ENCODE measurements around the gene MECR.
A peak's percentile ranks its signal among the peaks of the same experiment; 100 is the strongest.
"Not testable (repeated sequence)": the region's sequence is repeated elsewhere in the genome, so short reads cannot be mapped to it uniquely, and the experiment has no call there.

MECR gene

GRCh38 chr1:29227511-29227910 is 3.2 kb downstream of the MECR start:
- POLR2A ChIA-PET, result no interaction called here
- no peak overlapping the region for H3K4me3 ChIP-seq (ENCODE audit: control insufficient read depth in 1 of 7, extremely low read depth in 1 of 7, insufficient read depth in 4 of 7, low read depth in 2 of 7, low read length in 6 of 7)
- DNase-seq, result no peak
- peaks cover 0 to 25% (median 10%) of the 10 kb centered on the region in 4 experiments for H3K36me3 ChIP-seq (ENCODE audit: control insufficient read depth in 4 of 4, insufficient read depth in 4 of 4, low read length in 3 of 4)
- CTCF ChIA-PET, result no interaction called here
- peaks cover 5 to 16% (median 11%) of the 10 kb centered on the region in 4 experiments for H3K4me1 ChIP-seq (ENCODE audit: control extremely low read depth in 1 of 4, control insufficient read depth in 4 of 4, insufficient read depth in 4 of 4, low read length in 3 of 4)
- H3K27ac ChIP-seq (ENCODE audit: insufficient read depth in 1 of 2, low read depth in 1 of 2, low read length in 2 of 2, poor library complexity in 1 of 2, severe bottlenecking in 2 of 2), result no peak overlapping the region
- peaks cover 0 to 4% (median 0%) of the 10 kb centered on the region in 5 experiments for H3K27me3 ChIP-seq (replicated peaks in 2 of 5; ENCODE audit: control insufficient read depth in 4 of 5, insufficient read depth in 5 of 5, low read length in 4 of 5)
- WGBS (ENCODE audit: insufficient coverage), result 92% methylated on average over 5 of the region's 5 CpGs
- H3K9me3 ChIP-seq (ENCODE audit: control extremely low read depth in 1 of 5, control insufficient read depth in 4 of 5, insufficient read depth in 2 of 5, low read depth in 1 of 5, low read length in 4 of 5), result no peaks in the 10 kb centered on the region

- peaks cover 0 to 25% (median 12%) of the 10 kb centered on the region in 4 experiments for H3K36me3 ChIP-seq (ENCODE audit: control insufficient read depth in 4 of 4, insufficient read depth in 4 of 4, low read length in 3 of 4)
Observed at GRCh38 chr1:29225361-29225760, 5.4 kb downstream of the MECR start.

GRCh38 chr1:29224356-29224837 is 6.3 kb downstream of the MECR start:
- no peak overlapping the region for H3K4me3 ChIP-seq (ENCODE audit: control insufficient read depth in 1 of 7, extremely low read depth in 1 of 7, insufficient read depth in 4 of 7, low read depth in 2 of 7, low read length in 6 of 7)
- H3K4me1 ChIP-seq (ENCODE audit: control extremely low read depth in 1 of 4, control insufficient read depth in 4 of 4, insufficient read depth in 4 of 4, low read length in 3 of 4), result no peaks in the 10 kb centered on the region
- DNase-seq, result peak in 2 of 3 donors; percentile 23 to 55
- no peaks in the 10 kb centered on the region for H3K27me3 ChIP-seq (replicated peaks in 2 of 5; ENCODE audit: control insufficient read depth in 4 of 5, insufficient read depth in 5 of 5, low read length in 4 of 5)
- WGBS (ENCODE audit: insufficient coverage), result 100% methylated on average over 1 of the region's 5 CpGs
- CTCF ChIA-PET, result no interaction called here
- H3K36me3 ChIP-seq (ENCODE audit: control insufficient read depth in 4 of 4, insufficient read depth in 4 of 4, low read length in 3 of 4), result peaks cover 0 to 25% (median 13%) of the 10 kb centered on the region in 4 experiments
- POLR2A ChIA-PET, result no interaction called here
- no peak overlapping the region for H3K27ac ChIP-seq (ENCODE audit: insufficient read depth in 1 of 2, low read depth in 1 of 2, low read length in 2 of 2, poor library complexity in 1 of 2, severe bottlenecking in 2 of 2)
- H3K9me3 ChIP-seq (ENCODE audit: control extremely low read depth in 1 of 5, control insufficient read depth in 4 of 5, insufficient read depth in 2 of 5, low read depth in 1 of 5, low read length in 4 of 5), result no peaks in the 10 kb centered on the region

More at GRCh38 chr1:29225361-29225760, 5.4 kb downstream of the MECR start:
- no peak for DNase-seq
- ChIA-PET POLR2A (no interaction called here), CTCF (no interaction called here)
- 100% methylated on average over 3 of the region's 4 CpGs for WGBS (ENCODE audit: insufficient coverage)
- H3K4me3 ChIP-seq (ENCODE audit: control insufficient read depth in 1 of 7, extremely low read depth in 1 of 7, insufficient read depth in 4 of 7, low read depth in 2 of 7, low read length in 6 of 7), result no peak overlapping the region
- H3K27ac ChIP-seq (ENCODE audit: insufficient read depth in 1 of 2, low read depth in 1 of 2, low read length in 2 of 2, poor library complexity in 1 of 2, severe bottlenecking in 2 of 2), result no peak overlapping the region
- peaks cover 3 to 8% (median 6%) of the 10 kb centered on the region in 4 experiments for H3K4me1 ChIP-seq (ENCODE audit: control extremely low read depth in 1 of 4, control insufficient read depth in 4 of 4, insufficient read depth in 4 of 4, low read length in 3 of 4)
- H3K27me3 ChIP-seq (replicated peaks in 2 of 5; ENCODE audit: control insufficient read depth in 4 of 5, insufficient read depth in 5 of 5, low read length in 4 of 5), result no peaks in the 10 kb centered on the region
- no peaks in the 10 kb centered on the region for H3K9me3 ChIP-seq (ENCODE audit: control extremely low read depth in 1 of 5, control insufficient read depth in 4 of 5, insufficient read depth in 2 of 5, low read depth in 1 of 5, low read length in 4 of 5)

- DNase-seq, result no peak
- Histone ChIP-seq H3K4me3 (ENCODE audit: control insufficient read depth in 1 of 7, extremely low read depth in 1 of 7, insufficient read depth in 4 of 7, low read depth in 2 of 7, low read length in 6 of 7) (no peak overlapping the region), H3K27ac (ENCODE audit: insufficient read depth in 1 of 2, low read depth in 1 of 2, low read length in 2 of 2, poor library complexity in 1 of 2, severe bottlenecking in 2 of 2) (no peak overlapping the region), H3K9me3 (ENCODE audit: control extremely low read depth in 1 of 5, control insufficient read depth in 4 of 5, insufficient read depth in 2 of 5, low read depth in 1 of 5, low read length in 4 of 5) (no peaks in the 10 kb centered on the region), H3K4me1 (ENCODE audit: control extremely low read depth in 1 of 4, control insufficient read depth in 4 of 4, insufficient read depth in 4 of 4, low read length in 3 of 4) (no peaks in the 10 kb centered on the region), H3K36me3 (ENCODE audit: control insufficient read depth in 4 of 4, insufficient read depth in 4 of 4, low read length in 3 of 4) (peaks cover 0 to 29% (median 13%) of the 10 kb centered on the region in 4 experiments), H3K27me3 (replicated peaks in 2 of 5; ENCODE audit: control insufficient read depth in 4 of 5, insufficient read depth in 5 of 5, low read length in 4 of 5) (no peaks in the 10 kb centered on the region)
- WGBS (ENCODE audit: insufficient coverage), result 96% methylated on average over 6 of the region's 6 CpGs
- ChIA-PET POLR2A (no interaction called here), CTCF (no interaction called here)
Observed at GRCh38 chr1:29223521-29223920, 7.2 kb downstream of the MECR start.

GRCh38 chr1:29222686-29223085 is 8.0 kb downstream of the MECR start:
- POLR2A ChIA-PET, result interaction anchor here (0.6 kb wide), 1 partner anchor 1920 kb away, joined by 3 read pairs; no protein-coding TSS in a partner anchor

GRCh38 chr1:29222260-29222659 is 8.5 kb downstream of the MECR start:
- CTCF ChIA-PET, result interaction anchor here (1.1 kb wide), 1 partner anchor 8 kb away, joined by 5 read pairs; the partner anchor contains the start of gene MECR
- not testable (repeated sequence) for H3K4me3 ChIP-seq (ENCODE audit: control insufficient read depth in 1 of 7, extremely low read depth in 1 of 7, insufficient read depth in 4 of 7, low read depth in 2 of 7, low read length in 6 of 7); DNase-seq; H3K27ac ChIP-seq (ENCODE audit: insufficient read depth in 1 of 2, low read depth in 1 of 2, low read length in 2 of 2, poor library complexity in 1 of 2, severe bottlenecking in 2 of 2); H3K4me1 ChIP-seq (ENCODE audit: control extremely low read depth in 1 of 4, control insufficient read depth in 4 of 4, insufficient read depth in 4 of 4, low read length in 3 of 4); H3K27me3 ChIP-seq (replicated peaks in 2 of 5; ENCODE audit: control insufficient read depth in 4 of 5, insufficient read depth in 5 of 5, low read length in 4 of 5); H3K9me3 ChIP-seq (ENCODE audit: control extremely low read depth in 1 of 5, control insufficient read depth in 4 of 5, insufficient read depth in 2 of 5, low read depth in 1 of 5, low read length in 4 of 5)
- POLR2A ChIA-PET, result interaction anchor here (0.6 kb wide), 1 partner anchor 1920 kb away, joined by 3 read pairs; no protein-coding TSS in a partner anchor
- 100% methylated on average over 5 of the region's 6 CpGs for WGBS (ENCODE audit: insufficient coverage)
- peaks cover 0 to 37% (median 13%) of the 10 kb centered on the region in 4 experiments for H3K36me3 ChIP-seq (ENCODE audit: control insufficient read depth in 4 of 4, insufficient read depth in 4 of 4, low read length in 3 of 4)

More at GRCh38 chr1:29222686-29223085, 8.0 kb downstream of the MECR start:
- 100% methylated on average over 1 of the region's 1 CpG for WGBS (ENCODE audit: insufficient coverage)
- peaks cover 0 to 34% (median 13%) of the 10 kb centered on the region in 4 experiments for H3K36me3 ChIP-seq (ENCODE audit: control insufficient read depth in 4 of 4, insufficient read depth in 4 of 4, low read length in 3 of 4)
- no peak for DNase-seq
- H3K4me3 ChIP-seq (ENCODE audit: control insufficient read depth in 1 of 7, extremely low read depth in 1 of 7, insufficient read depth in 4 of 7, low read depth in 2 of 7, low read length in 6 of 7), result no peak overlapping the region
- CTCF ChIA-PET, result no interaction called here
- no peaks in the 10 kb centered on the region for H3K4me1 ChIP-seq (ENCODE audit: control extremely low read depth in 1 of 4, control insufficient read depth in 4 of 4, insufficient read depth in 4 of 4, low read length in 3 of 4)
- no peaks in the 10 kb centered on the region for H3K9me3 ChIP-seq (ENCODE audit: control extremely low read depth in 1 of 5, control insufficient read depth in 4 of 5, insufficient read depth in 2 of 5, low read depth in 1 of 5, low read length in 4 of 5)
- H3K27ac ChIP-seq (ENCODE audit: insufficient read depth in 1 of 2, low read depth in 1 of 2, low read length in 2 of 2, poor library complexity in 1 of 2, severe bottlenecking in 2 of 2), result no peak overlapping the region
- H3K27me3 ChIP-seq (replicated peaks in 2 of 5; ENCODE audit: control insufficient read depth in 4 of 5, insufficient read depth in 5 of 5, low read length in 4 of 5), result no peaks in the 10 kb centered on the region

- DNase-seq, result no peak
- no peak overlapping the region for H3K27ac ChIP-seq (ENCODE audit: insufficient read depth in 1 of 2, low read depth in 1 of 2, low read length in 2 of 2, poor library complexity in 1 of 2, severe bottlenecking in 2 of 2)
- H3K9me3 ChIP-seq (ENCODE audit: control extremely low read depth in 1 of 5, control insufficient read depth in 4 of 5, insufficient read depth in 2 of 5, low read depth in 1 of 5, low read length in 4 of 5), result no peaks in the 10 kb centered on the region
- H3K4me1 ChIP-seq (ENCODE audit: control extremely low read depth in 1 of 4, control insufficient read depth in 4 of 4, insufficient read depth in 4 of 4, low read length in 3 of 4), result no peaks in the 10 kb centered on the region
- 100% methylated on average over 3 of the region's 3 CpGs for WGBS (ENCODE audit: insufficient coverage)
- peaks cover 0 to 40% (median 14%) of the 10 kb centered on the region in 4 experiments for H3K36me3 ChIP-seq (ENCODE audit: control insufficient read depth in 4 of 4, insufficient read depth in 4 of 4, low read length in 3 of 4)
- H3K27me3 ChIP-seq (replicated peaks in 2 of 5; ENCODE audit: control insufficient read depth in 4 of 5, insufficient read depth in 5 of 5, low read length in 4 of 5), result no peaks in the 10 kb centered on the region
- no peak overlapping the region for H3K4me3 ChIP-seq (ENCODE audit: control insufficient read depth in 1 of 7, extremely low read depth in 1 of 7, insufficient read depth in 4 of 7, low read depth in 2 of 7, low read length in 6 of 7)
- CTCF ChIA-PET, result interaction anchor here (1.1 kb wide), 1 partner anchor 9 kb away, joined by 5 read pairs; the partner anchor contains the start of gene MECR
- POLR2A ChIA-PET, result no interaction called here
Observed at GRCh38 chr1:29221296-29221695, 9.4 kb downstream of the MECR start.

Data from common myeloid progenitor, CD34-positive (primary cell).